Lower leg skin (tissue), 3 donors: ENCODE results near the gene NCAM2.

Experiments used
- POLR2A ChIP-seq, 2 donors: fragments of 450-650 bp; IDR thresholded peaks; one replicate each; pipeline ENCODE4 v1.6.1; 2016 to 2017; ENCODE audit warnings: antibody characterized with exemption in 2 of 2, mild to moderate bottlenecking in 1 of 2, moderate library complexity in 1 of 2
- TF ChIP-seq, protein P1 (sequence below), 3 donors: fragments of 450-650 bp; IDR thresholded peaks; one replicate each; pipeline ENCODE4 v1.5.1; 2016; ENCODE audit warnings: antibody characterized with exemption in 3 of 3, mild to moderate bottlenecking in 3 of 3, moderate library complexity in 2 of 3

DNA sequence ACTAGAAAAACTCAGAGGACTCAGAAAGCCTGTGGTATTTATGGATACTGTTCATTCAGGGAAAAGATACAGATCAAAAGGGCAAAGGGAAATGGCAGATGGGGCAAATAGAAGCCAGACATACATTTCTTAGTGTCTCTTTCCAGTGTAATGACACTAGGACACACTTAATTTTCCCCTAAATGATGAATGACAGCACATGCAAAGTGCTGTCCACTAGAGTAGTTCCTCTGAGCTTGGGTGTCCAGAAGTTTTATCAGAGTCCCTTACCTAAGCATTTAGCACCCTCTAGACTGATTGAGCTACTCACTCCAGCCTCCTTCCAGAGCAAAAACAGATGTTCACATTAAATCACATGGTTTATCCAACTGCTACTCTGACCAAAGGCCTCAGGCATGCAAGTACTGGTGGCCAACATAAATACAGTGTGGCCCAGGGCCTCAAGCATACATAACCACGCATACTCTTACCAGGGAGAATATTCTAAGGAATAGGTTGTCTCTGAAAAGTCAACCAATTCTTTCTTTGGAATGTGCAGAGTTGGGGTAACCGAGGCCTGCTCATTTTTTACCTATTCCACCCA is 166.9 kb downstream of the NCAM2 start:
- TF ChIP-seq, protein P1, sequence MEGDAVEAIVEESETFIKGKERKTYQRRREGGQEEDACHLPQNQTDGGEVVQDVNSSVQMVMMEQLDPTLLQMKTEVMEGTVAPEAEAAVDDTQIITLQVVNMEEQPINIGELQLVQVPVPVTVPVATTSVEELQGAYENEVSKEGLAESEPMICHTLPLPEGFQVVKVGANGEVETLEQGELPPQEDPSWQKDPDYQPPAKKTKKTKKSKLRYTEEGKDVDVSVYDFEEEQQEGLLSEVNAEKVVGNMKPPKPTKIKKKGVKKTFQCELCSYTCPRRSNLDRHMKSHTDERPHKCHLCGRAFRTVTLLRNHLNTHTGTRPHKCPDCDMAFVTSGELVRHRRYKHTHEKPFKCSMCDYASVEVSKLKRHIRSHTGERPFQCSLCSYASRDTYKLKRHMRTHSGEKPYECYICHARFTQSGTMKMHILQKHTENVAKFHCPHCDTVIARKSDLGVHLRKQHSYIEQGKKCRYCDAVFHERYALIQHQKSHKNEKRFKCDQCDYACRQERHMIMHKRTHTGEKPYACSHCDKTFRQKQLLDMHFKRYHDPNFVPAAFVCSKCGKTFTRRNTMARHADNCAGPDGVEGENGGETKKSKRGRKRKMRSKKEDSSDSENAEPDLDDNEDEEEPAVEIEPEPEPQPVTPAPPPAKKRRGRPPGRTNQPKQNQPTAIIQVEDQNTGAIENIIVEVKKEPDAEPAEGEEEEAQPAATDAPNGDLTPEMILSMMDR (IDR thresholded peaks at IDR 0.05) = no peak
- no peak for TF ChIP-seq POLR2A (IDR thresholded peaks at IDR 0.05)
